ENCODE data around the gene NEK2. TPM values are rescaled to one million over a fixed set of nuclear protein-coding genes. Genes with fewer than 3 reads are reported as not detected.
A peak's percentile ranks its signal among the peaks of the same experiment; 100 is the strongest.
"Not testable (repeated sequence)": the region's sequence is repeated elsewhere in the genome, so short reads cannot be mapped to it uniquely, and the experiment has no call there.

NEK2 gene
- polyA plus RNA-seq, 6 donors from 2014 or later = 0.16 to 0.32 TPM; not detected in 4

DNA sequence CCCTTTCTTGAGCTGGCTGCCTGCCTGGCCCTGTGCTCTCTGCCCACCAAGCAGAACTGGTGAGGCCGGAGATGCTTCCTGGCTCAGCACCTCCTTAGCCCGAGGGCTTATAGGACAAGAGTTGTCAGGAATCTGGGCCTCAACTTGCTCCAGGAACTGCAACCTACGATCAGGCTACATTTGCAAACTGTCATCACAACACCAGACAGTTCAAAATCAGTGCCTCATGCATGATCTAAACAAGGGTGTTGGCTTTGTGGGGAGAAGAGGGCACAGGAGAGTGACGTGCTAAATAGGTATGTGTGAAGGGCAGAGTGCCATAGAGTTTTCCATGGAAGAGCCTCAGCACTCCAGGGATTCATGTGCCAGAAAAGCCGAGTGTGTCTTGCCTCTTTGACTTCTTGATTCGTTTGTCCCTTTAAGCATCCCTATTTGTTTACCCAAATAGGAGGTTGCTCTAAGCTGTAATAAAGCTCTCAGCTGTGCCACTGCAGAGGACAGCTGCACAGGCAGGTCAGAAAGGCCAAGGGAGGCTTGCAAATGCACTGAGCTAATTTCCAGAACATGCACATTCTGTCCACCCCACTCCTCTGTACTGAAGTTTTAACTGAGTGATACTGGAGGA is 30.2 kb upstream of the NEK2 start:
- ATAC-seq (ENCODE audit: low read depth in 2 of 2) = no peak
- H3K36me3 Mint-ChIP-seq = no peaks in the 10 kb centered on the region
- peaks cover 0 to under 1% (median 0%) of the 10 kb centered on the region in 3 donors for H3K4me1 Mint-ChIP-seq
- H3K27me3 Mint-ChIP-seq = peaks cover 6 to 14% (median 13%) of the 10 kb centered on the region in 3 donors
- H3K27ac Mint-ChIP-seq = no peak overlapping the region
- no peak overlapping the region for H3K4me3 Mint-ChIP-seq
- H3K9me3 Mint-ChIP-seq = peaks cover 0 to 3% (median 0%) of the 10 kb centered on the region in 7 donors
- no peak for DNase-seq

DNA sequence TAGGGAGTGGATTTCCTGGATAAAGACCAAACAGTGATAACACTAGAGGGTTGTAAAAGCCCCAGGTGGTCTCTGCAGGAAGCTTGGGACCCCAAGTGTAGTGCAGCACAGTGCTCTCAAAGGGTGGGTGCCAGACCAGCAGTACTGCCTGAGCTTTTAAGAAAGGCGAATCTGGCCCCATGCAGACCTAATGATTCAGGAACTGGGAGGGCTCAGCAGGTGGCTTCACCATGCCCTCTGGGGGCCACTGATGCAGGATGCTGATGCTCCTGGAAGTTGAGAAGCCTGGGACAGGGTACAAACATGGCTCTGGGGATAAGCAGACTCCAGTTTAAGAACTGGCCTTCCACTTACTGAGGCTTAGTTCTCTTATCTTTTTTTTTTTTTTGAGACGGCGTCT is 29.1 kb upstream of the NEK2 start:
- H3K27ac Mint-ChIP-seq = no peak overlapping the region
- H3K4me1 Mint-ChIP-seq = peaks cover 4 to 5% (median 4%) of the 10 kb centered on the region in 3 donors
- H3K36me3 Mint-ChIP-seq = no peaks in the 10 kb centered on the region
- H3K4me3 Mint-ChIP-seq = no peak overlapping the region
- H3K9me3 Mint-ChIP-seq = peaks cover 0 to 3% (median 0%) of the 10 kb centered on the region in 7 donors
- DNase-seq (no peak), ATAC-seq (ENCODE audit: low read depth in 2 of 2) (no peak)
- H3K27me3 Mint-ChIP-seq = peaks cover 6 to 22% (median 18%) of the 10 kb centered on the region in 3 donors

DNA sequence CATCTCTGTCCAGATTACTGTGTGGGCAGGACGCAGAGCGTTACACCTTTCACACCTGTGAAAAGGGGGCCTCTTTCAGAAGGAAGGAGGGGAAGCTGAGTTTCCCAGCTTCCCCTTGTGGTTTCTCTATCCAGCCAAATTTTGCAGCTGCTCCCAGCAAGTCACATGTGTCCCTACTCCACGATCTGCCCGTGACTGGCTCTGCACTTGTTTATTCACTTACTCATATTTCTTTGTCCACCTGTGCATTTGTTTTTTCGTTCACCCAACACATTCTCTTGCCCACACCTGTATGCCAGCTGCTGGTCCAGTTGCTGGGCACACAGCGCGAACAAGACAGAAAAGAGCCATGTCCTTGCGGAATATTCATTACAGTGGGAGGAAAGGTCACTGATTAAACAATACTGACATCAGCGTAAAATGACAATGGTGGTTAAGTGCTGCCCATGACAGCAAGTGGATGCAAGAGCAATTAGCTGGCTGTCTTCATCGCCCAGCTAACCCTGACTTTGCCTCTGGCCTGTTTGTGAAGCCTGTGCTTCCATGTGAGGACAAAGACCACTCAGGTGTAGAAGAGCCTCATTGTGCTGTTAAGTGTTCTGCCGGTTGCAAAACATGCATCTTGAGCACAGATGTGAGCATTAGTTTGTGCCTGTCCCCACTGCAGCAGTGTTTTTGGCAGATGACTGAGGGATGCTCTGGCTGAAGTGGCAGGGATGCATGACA is 28.6 kb upstream of the NEK2 start:
- Mint-ChIP-seq H3K9me3 (peaks cover 0 to 3% (median 0%) of the 10 kb centered on the region in 7 donors), H3K4me1 (peaks cover 4 to 10% (median 9%) of the 10 kb centered on the region in 3 donors), H3K27ac (no peak overlapping the region), H3K27me3 (peaks cover 6 to 22% (median 22%) of the 10 kb centered on the region in 3 donors), H3K36me3 (no peaks in the 10 kb centered on the region), H3K4me3 (no peak overlapping the region)
- DNase-seq (no peak), ATAC-seq (ENCODE audit: low read depth in 2 of 2) (no peak)

DNA sequence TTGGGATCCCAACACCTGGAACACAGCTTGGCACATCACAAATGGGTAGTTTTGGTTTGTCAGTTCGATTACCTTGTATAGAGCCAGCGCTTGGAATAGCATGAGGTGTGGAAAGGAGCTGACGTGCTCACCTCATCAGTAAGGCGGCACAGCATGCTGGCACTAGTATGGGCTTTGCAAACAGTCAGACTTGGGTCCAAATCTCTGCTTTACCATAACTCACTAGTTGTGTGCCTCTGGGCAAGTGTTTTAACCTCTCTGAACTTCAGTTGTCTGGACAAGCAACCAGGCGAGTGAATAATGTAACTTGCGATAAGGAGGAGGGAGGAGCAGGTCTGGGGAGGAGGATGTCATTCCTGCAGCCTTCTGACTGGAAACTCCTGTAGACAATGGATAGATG is 26.3 kb upstream of the NEK2 start:
- H3K27ac Mint-ChIP-seq = no peak overlapping the region
- ATAC-seq (ENCODE audit: low read depth in 2 of 2) = no peak

DNA sequence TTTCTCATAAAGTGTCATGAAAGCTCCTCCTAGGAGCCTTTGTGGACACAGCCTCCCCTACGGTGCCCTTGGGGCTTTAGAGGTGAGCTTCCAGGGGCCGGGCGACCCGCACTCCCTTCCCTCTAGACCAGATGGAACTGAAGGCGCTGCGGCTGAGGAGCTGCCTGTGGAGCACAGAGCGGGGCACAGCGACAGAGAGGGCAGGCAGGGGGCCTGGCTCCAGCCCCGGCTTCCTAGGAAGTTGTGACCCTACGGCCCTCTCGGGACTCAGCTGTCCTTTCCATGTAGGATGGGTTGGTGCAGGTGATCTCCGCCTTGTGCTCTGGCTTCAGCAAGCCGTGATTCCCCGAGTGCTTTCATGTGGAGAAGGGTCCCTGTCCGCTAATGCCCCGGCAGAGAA is 23.6 kb upstream of the NEK2 start:
- H3K36me3 Mint-ChIP-seq = peaks cover 0 to 3% of the 10 kb centered on the region in 2 donors
- ATAC-seq (ENCODE audit: low read depth in 2 of 2) = no peak
- H3K27me3 Mint-ChIP-seq = peaks cover 6 to 22% (median 22%) of the 10 kb centered on the region in 3 donors
- H3K27ac Mint-ChIP-seq = peak overlapping the region in 1 of 6 donors; percentile 7
- peak overlapping the region in 3 of 8 donors; percentile 58 to 86 (median 81) for H3K4me3 Mint-ChIP-seq
- no peak for DNase-seq
- H3K9me3 Mint-ChIP-seq = peaks cover 0 to 12% (median 11%) of the 10 kb centered on the region in 7 donors
- H3K4me1 Mint-ChIP-seq = peaks cover 25 to 53% (median 47%) of the 10 kb centered on the region in 3 donors

More for the DNA sequence above, 26.3 kb upstream of the NEK2 start:
- no peak for DNase-seq
- H3K4me1 Mint-ChIP-seq = peaks cover 18 to 30% (median 27%) of the 10 kb centered on the region in 3 donors
- H3K36me3 Mint-ChIP-seq = no peaks in the 10 kb centered on the region
- H3K9me3 Mint-ChIP-seq = peaks cover 0 to 3% (median 0%) of the 10 kb centered on the region in 7 donors
- H3K27me3 Mint-ChIP-seq = peaks cover 6 to 22% (median 22%) of the 10 kb centered on the region in 3 donors
- no peak overlapping the region for H3K4me3 Mint-ChIP-seq

DNA sequence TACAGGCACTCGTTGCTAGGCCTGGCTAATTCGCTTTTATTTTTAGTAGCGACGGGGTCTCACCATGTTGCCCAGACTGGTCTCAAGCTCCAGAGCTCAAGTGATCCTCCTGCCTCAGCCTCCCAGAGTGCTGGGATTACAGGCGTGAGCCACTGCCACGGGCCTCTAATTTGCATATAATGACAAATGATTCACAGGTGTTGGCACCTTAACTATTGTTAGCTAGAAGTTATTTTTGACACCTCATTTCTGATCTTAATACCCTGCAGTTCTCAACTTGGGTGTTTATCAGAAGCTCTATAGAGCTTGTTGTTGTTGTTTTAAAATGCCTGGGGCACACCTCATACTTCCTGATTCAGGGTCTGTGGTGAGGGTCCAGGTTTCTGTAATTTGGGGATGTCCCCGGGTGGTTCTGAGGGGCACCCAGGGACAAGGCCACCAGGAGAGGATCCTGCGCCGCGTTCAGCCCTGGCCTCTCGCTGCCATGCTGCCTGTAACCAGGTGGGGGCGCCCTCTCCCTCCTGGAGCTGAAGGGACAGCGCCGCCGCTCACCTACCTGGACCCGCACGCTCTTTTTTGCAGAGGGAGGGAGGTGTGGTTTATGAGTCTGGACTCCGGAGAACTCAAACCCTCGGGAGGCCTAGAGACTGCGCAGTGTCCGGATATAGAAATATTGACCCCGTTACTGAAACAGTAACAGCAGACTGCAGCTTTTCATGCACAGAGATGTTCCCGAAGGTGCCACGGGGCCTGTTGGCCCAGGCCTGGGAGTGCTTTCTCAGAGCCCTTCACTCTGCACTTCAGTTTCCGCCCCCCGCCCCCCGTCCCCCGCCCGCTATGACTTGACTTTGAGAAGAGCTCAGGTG is 23.0 kb upstream of the NEK2 start:
- peak overlapping the region in 3 of 6 donors; percentile 33 to 84 (median 34) for H3K27ac Mint-ChIP-seq
- peaks cover 6 to 22% (median 16%) of the 10 kb centered on the region in 3 donors for H3K27me3 Mint-ChIP-seq
- H3K4me3 Mint-ChIP-seq = peak overlapping the region in 7 of 8 donors; percentile 56 to 86 (median 75)
- H3K36me3 Mint-ChIP-seq = peaks cover 0 to 5% of the 10 kb centered on the region in 2 donors
- H3K9me3 Mint-ChIP-seq = peaks cover 4 to 19% (median 14%) of the 10 kb centered on the region in 7 donors
- H3K4me1 Mint-ChIP-seq = peaks cover 25 to 53% (median 47%) of the 10 kb centered on the region in 3 donors
- DNase-seq (peak; percentile 62), ATAC-seq (ENCODE audit: low read depth in 2 of 2) (peak; percentile 42 to 49)

DNA sequence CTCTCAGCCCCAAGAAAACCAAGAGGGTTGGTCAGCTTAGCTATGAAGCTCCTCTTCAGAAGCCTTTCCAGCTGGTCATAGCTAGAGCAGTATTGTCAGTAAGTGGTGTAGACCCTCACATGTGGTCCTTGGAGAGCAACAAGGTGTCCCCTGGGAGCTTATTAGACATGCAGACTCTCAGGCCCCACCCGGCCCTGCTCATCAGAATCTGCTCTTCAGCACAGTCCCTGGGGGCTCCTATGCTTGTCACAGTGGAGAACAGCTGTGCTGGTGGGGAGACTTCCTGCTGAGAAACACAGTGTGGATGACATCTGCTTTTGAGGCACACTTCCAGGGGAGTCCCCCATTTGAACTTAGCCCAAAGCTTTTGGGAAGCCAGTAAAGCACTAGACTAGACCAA is 21.9 kb upstream of the NEK2 start:
- ATAC-seq (ENCODE audit: low read depth in 2 of 2) = peak; percentile 95
- Mint-ChIP-seq H3K36me3 (peaks cover 0 to 5% of the 10 kb centered on the region in 2 donors), H3K4me1 (peaks cover 25 to 53% (median 47%) of the 10 kb centered on the region in 3 donors), H3K27me3 (peaks cover 6 to 22% (median 16%) of the 10 kb centered on the region in 3 donors), H3K4me3 (peak overlapping the region in 6 of 8 donors; percentile 56 to 74 (median 64)), H3K27ac (peak overlapping the region in 5 of 6 donors; percentile 21 to 60 (median 49)), H3K9me3 (peaks cover 4 to 24% (median 19%) of the 10 kb centered on the region in 7 donors)
- peak; percentile 70 for DNase-seq

DNA sequence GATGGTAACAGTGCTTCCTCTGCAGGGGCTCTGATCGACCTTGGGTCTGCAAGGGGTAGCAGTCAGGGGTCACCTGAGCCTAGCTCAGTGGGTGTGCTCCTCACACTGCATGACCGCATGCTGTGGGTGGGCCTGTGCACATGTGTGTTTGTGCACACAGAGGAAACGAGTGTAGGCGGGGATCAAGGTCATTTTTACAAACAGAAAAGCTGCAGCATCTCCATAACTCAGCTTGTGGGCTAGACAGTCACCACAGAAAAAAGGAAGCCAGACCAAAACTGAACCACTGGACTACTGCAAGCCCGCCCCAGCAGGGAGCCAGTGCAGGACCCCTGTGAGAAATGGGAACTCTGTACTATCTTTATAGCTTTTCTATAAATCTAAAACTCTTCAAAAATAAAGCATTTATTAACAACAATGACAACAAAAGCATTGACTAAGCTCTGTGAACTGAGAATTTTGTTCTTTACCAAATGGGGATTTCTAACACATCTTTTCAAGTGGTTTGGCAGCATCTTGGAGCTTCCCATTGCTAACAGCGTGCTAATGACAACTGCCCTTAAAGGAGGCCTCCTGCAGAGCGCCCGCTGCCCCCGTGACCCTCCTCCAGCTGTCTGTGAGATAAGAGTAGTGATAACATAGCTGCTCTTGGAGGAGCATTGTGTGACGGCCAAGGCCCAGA is 19.9 kb upstream of the NEK2 start:
- Mint-ChIP-seq H3K27me3 (peaks cover 0 to 9% (median 7%) of the 10 kb centered on the region in 3 donors), H3K4me3 (peak overlapping the region in 7 of 8 donors; percentile 2 to 78 (median 27)), H3K4me1 (peaks cover 25 to 53% (median 47%) of the 10 kb centered on the region in 3 donors), H3K36me3 (peaks cover 0 to 5% of the 10 kb centered on the region in 2 donors), H3K27ac (peak overlapping the region in 2 of 6 donors; percentile 33 to 62), H3K9me3 (peaks cover 4 to 24% (median 19%) of the 10 kb centered on the region in 7 donors)
- DNase-seq = no peak
- peak in 1 of 2 donors; percentile 7 for ATAC-seq (ENCODE audit: low read depth in 2 of 2)

DNA sequence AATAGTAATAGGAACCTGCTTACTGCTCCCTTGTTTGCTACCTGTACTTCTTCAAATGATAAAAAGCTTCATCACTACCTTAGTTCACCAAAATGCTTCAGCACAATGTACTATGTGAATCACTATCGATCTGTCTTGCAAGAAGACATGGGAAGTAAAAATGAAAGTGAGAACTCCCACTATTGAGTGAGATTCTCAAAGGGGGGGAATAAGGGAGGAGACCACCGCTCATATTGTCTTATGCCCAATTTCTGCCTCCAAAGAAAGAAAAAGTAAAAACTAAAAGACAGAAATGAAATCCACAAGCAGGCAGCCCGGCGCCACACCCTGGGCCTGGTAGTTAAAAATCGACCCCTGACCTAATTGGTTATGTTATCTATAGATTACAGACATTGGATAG is 18.5 kb upstream of the NEK2 start:
- DNase-seq; ATAC-seq (ENCODE audit: low read depth in 2 of 2); H3K27me3 Mint-ChIP-seq; H3K27ac Mint-ChIP-seq; H3K36me3 Mint-ChIP-seq: not testable (repeated sequence)
- peaks cover 21 to 43% (median 38%) of the 10 kb centered on the region in 3 donors for H3K4me1 Mint-ChIP-seq
- H3K9me3 Mint-ChIP-seq = peaks cover 4 to 24% (median 19%) of the 10 kb centered on the region in 7 donors
- H3K4me3 Mint-ChIP-seq = peak overlapping the region in 3 of 8 donors; percentile 29 to 44 (median 41)

DNA sequence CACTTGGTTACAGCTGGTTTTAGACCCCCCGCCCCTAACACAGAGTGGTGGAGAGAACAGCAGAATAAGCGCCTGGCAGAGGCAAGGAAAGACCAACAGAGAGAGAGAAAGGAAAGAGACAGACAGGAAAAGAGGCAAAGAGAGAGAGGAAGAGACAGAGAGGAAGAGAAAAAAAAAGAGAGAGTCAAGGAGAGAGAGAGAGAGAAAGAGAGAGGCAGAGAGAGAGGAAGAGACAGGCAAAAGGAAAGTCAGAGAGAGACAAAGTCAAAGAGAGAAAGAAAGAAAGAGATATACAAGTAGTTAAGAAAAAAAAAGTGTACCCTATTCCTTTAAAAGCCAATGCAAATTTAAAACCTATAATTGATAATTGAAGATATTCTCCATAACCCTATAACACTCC is 13.0 kb upstream of the NEK2 start:
- no peak overlapping the region for H3K4me3 Mint-ChIP-seq
- peaks cover 0 to 6% (median 3%) of the 10 kb centered on the region in 7 donors for H3K9me3 Mint-ChIP-seq
- ATAC-seq (ENCODE audit: low read depth in 2 of 2) = no peak
- no peak for DNase-seq
- peak overlapping the region in 1 of 6 donors; percentile 36 for H3K27ac Mint-ChIP-seq
- H3K27me3 Mint-ChIP-seq = peaks cover 0 to 5% (median 0%) of the 10 kb centered on the region in 3 donors
- H3K4me1 Mint-ChIP-seq = peaks cover 9 to 12% (median 9%) of the 10 kb centered on the region in 3 donors
- no peaks in the 10 kb centered on the region for H3K36me3 Mint-ChIP-seq

DNA sequence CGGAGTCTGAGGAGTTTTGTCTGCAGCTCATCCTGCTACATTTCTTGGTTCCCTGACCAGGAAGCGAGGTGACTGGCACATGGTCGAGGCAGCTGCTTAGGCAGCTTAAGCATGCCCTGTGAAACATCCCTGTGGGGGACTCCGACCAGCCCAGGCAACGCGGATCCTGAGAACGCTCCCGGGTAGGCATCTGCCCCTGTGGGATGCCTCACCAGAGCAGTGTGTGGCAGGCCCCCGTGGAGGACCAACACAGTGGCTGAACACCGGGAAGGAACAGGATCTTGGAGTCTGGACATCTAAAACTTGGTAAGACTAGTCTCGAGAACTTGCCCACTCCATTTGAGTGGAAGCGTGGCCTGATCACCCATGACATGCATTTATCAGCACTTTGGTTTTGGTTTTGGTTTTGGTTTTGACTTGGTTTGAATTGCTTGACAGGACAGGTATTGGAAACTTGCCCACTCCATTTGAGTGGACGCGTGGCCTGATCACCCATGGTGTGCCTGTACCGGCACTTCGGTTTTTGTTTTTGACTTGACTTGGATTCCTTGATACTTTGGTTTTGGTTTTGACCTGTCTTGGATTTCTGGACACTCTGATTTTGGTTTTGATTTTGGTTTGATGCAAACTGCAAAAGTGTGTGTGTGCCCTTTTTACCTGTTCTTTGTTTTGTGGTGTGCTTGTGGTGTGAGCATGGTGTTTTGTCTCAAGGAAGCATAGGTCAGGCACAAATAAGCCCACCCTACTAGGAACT is 12.2 kb upstream of the NEK2 start:
- peak overlapping the region in 1 of 8 donors; percentile 59 for H3K4me3 Mint-ChIP-seq

DNA sequence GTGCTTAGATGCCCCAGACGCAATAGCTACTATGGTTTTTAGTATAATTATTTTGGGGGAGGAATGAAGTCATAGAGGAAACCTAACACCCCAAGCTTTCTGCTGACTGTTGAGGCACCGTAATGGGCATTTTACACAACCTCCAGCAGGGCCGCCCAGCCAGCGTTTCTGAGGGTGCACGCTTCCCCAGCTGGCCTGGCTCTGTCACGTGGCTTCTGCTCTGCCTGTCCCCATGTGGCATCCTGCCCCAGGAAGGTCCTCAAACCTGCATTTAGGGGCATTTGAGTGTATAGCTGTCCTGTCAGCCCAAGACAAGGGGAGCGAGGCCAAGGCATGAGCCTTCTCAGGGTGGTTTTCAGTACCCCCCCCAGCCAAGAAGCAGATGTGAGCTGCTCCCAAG is 10.4 kb upstream of the NEK2 start:
- Mint-ChIP-seq H3K27ac (peak overlapping the region in 1 of 6 donors; percentile 19), H3K36me3 (no peaks in the 10 kb centered on the region), H3K4me1 (peaks cover 13 to 24% (median 17%) of the 10 kb centered on the region in 3 donors), H3K4me3 (no peak overlapping the region), H3K9me3 (no peaks in the 10 kb centered on the region), H3K27me3 (peaks cover 0 to 5% (median 0%) of the 10 kb centered on the region in 3 donors)
- no peak for DNase-seq
- no peak for ATAC-seq (ENCODE audit: low read depth in 2 of 2)

More for the DNA sequence above, 12.2 kb upstream of the NEK2 start:
- ATAC-seq (ENCODE audit: low read depth in 2 of 2) = no peak
- no peak for DNase-seq
- peak overlapping the region in 2 of 6 donors; percentile 36 to 39 for H3K27ac Mint-ChIP-seq
- H3K9me3 Mint-ChIP-seq = no peaks in the 10 kb centered on the region
- H3K36me3 Mint-ChIP-seq = no peaks in the 10 kb centered on the region
- peaks cover 9 to 12% (median 9%) of the 10 kb centered on the region in 3 donors for H3K4me1 Mint-ChIP-seq
- H3K27me3 Mint-ChIP-seq = peaks cover 0 to 5% (median 0%) of the 10 kb centered on the region in 3 donors
